ENCODE data around the gene ABCB9.

The ABCB9 gene

GRCh38 chr12:122989225-122989839, 23.1 kb upstream of the ABCB9 start:
- DNase-seq (ENCODE audit: insufficient read length, low spot score) (no peak), FAIRE-seq (no peak)
- TF ChIP-seq CTCF (IDR thresholded peaks at IDR 0.05; ENCODE audit: insufficient read depth, missing control alignments): no peak

GRCh38 chr12:122988612-122989212, 22.4 kb upstream of the ABCB9 start:
- DNase-seq (ENCODE audit: insufficient read length, low spot score): no peak
- TF ChIP-seq CTCF (IDR thresholded peaks at IDR 0.05; ENCODE audit: insufficient read depth, missing control alignments): no peak
- no peak for FAIRE-seq

GRCh38 chr12:122988036-122988435, 21.8 kb upstream of the ABCB9 start:
- DNase-seq (ENCODE audit: insufficient read length, low spot score) (no peak), FAIRE-seq (no peak)
- TF ChIP-seq CTCF (IDR thresholded peaks at IDR 0.05; ENCODE audit: insufficient read depth, missing control alignments): no peak

GRCh38 chr12:122987086-122987951, 21.1 kb upstream of the ABCB9 start:
- no peak for FAIRE-seq

GRCh38 chr12:122986258-122986871, 20.1 kb upstream of the ABCB9 start:
- DNase-seq (ENCODE audit: insufficient read length, low spot score) (no peak), FAIRE-seq (no peak)
- no peak for TF ChIP-seq CTCF (IDR thresholded peaks at IDR 0.05; ENCODE audit: insufficient read depth, missing control alignments)

More at GRCh38 chr12:122987086-122987951, 21.1 kb upstream of the ABCB9 start:
- no peak for DNase-seq (ENCODE audit: insufficient read length, low spot score)
- TF ChIP-seq CTCF (IDR thresholded peaks at IDR 0.05; ENCODE audit: insufficient read depth, missing control alignments): no peak

GRCh38 chr12:122985338-122986257, 19.3 kb upstream of the ABCB9 start:
- FAIRE-seq (no peak), DNase-seq (ENCODE audit: insufficient read length, low spot score) (no peak)
- TF ChIP-seq CTCF (IDR thresholded peaks at IDR 0.05; ENCODE audit: insufficient read depth, missing control alignments): no peak
